Measurements from ENCODE around the gene GALNS. TPM values are rescaled to one million over a fixed set of nuclear protein-coding genes. Genes with fewer than 3 reads are reported as not detected.

Gene GALNS
- total and polyA plus RNA-seq, 2 donors (not counting 1 experiment from before 2014, with no cell fraction given) = 45.5 to 68.4 TPM

- TF ChIP-seq CTCF (IDR thresholded peaks at IDR 0.05) (no peak), EZH2 (IDR thresholded peaks at IDR 0.05; ENCODE audit: borderline replicate concordance, insufficient read depth, low read depth, low read length, poor library complexity, severe bottlenecking) (no peak)
- Mint-ChIP-seq H3K4me3 (no peak overlapping the region), H3K27ac (no peak overlapping the region), H3K27me3 (no peaks in the 10 kb centered on the region), H3K9me3 (ENCODE audit: insufficient read depth) (no peaks in the 10 kb centered on the region), H3K4me1 (peaks cover 11% of the 10 kb centered on the region)
- Histone ChIP-seq H3K4me2 (replicated peaks; ENCODE audit: low read depth, low read length, poor library complexity, severe bottlenecking) (no peak overlapping the region), H3K9ac (ENCODE audit: low read length) (no peak overlapping the region), H3K27ac (ENCODE audit: low read length in 2 of 2) (no peak overlapping the region), H4K20me1 (ENCODE audit: control insufficient read depth, insufficient read depth, low read length, poor library complexity, severe bottlenecking) (peaks cover 13% of the 10 kb centered on the region), H3K36me3 (replicated peaks in 1 of 2; ENCODE audit: control extremely low read depth in 1 of 2, control insufficient read depth in 1 of 2, extremely low read depth in 1 of 2, insufficient read depth in 2 of 2, low read length in 1 of 2) (peaks cover 0 to 2% of the 10 kb centered on the region in 2 experiments), H3K79me2 (ENCODE audit: control insufficient read depth, insufficient read depth, low read length) (peaks cover 13% of the 10 kb centered on the region), H3K4me3 (ENCODE audit: control extremely low read depth in 1 of 5, extremely low read depth in 1 of 5, insufficient read depth in 1 of 5, low read depth in 2 of 5, low read length in 4 of 5) (no peak overlapping the region), H2AFZ (ENCODE audit: insufficient read depth, low read depth, low read length, poor library complexity, severe bottlenecking) (no peak overlapping the region), H3K4me1 (ENCODE audit: control insufficient read depth in 2 of 2, insufficient read depth in 2 of 2, low read length in 2 of 2) (peaks cover 8 to 24% of the 10 kb centered on the region in 2 donors), H3K9me3 (ENCODE audit: control extremely low read depth in 1 of 3, control insufficient read depth in 2 of 3, insufficient read depth in 1 of 3, low read length in 2 of 3) (no peaks in the 10 kb centered on the region), H3K27me3 (replicated peaks in 1 of 4; ENCODE audit: control extremely low read depth in 1 of 4, control insufficient read depth in 3 of 4, insufficient read depth in 4 of 4, low read length in 3 of 4) (no peaks in the 10 kb centered on the region)
- ChIA-PET CTCF (interaction anchor here (0.6 to 4.3 kb wide), 11 partner anchors 13 to 402 kb away, joined by 3 to 19 read pairs (median 5); partner anchors contain the start of genes CYBA, GALNS, TRAPPC2L and ZNF778), POLR2A (interaction anchor here (1.3 kb wide), 1 partner anchor 402 kb away, joined by 3 read pairs; the partner anchor contains the start of gene ZNF778)
- no peak for DNase-seq
- WGBS (ENCODE audit: insufficient coverage) = 99% methylated on average over 8 of the region's 10 CpGs
- ATAC-seq (ENCODE audit: low read depth) = no peak
- intact Hi-C loops (cut with micrococcal nuclease) = no loop called here
Measured at GRCh38 chr16:88815227-88815626, 41.5 kb downstream of the GALNS start.

- Mint-ChIP-seq H3K27me3 (no peaks in the 10 kb centered on the region), H3K4me1 (peaks cover 17% of the 10 kb centered on the region), H3K9me3 (ENCODE audit: insufficient read depth) (no peaks in the 10 kb centered on the region), H3K27ac (no peak overlapping the region), H3K4me3 (peak overlapping the region; percentile 46)
- Histone ChIP-seq H4K20me1 (ENCODE audit: control insufficient read depth, insufficient read depth, low read length, poor library complexity, severe bottlenecking) (peaks cover 23% of the 10 kb centered on the region), H3K36me3 (replicated peaks in 1 of 2; ENCODE audit: control extremely low read depth in 1 of 2, control insufficient read depth in 1 of 2, extremely low read depth in 1 of 2, insufficient read depth in 2 of 2, low read length in 1 of 2) (peaks cover 0 to 12% of the 10 kb centered on the region in 2 experiments), H3K9ac (ENCODE audit: low read length) (no peak overlapping the region), H3K4me3 (ENCODE audit: control extremely low read depth in 1 of 5, extremely low read depth in 1 of 5, insufficient read depth in 1 of 5, low read depth in 2 of 5, low read length in 4 of 5) (no peak overlapping the region), H3K27me3 (replicated peaks in 1 of 4; ENCODE audit: control extremely low read depth in 1 of 4, control insufficient read depth in 3 of 4, insufficient read depth in 4 of 4, low read length in 3 of 4) (no peaks in the 10 kb centered on the region), H3K27ac (ENCODE audit: low read length in 2 of 2) (no peak overlapping the region), H2AFZ (ENCODE audit: insufficient read depth, low read depth, low read length, poor library complexity, severe bottlenecking) (no peak overlapping the region), H3K4me2 (replicated peaks; ENCODE audit: low read depth, low read length, poor library complexity, severe bottlenecking) (no peak overlapping the region), H3K79me2 (ENCODE audit: control insufficient read depth, insufficient read depth, low read length) (peaks cover 15% of the 10 kb centered on the region), H3K4me1 (ENCODE audit: control insufficient read depth in 2 of 2, insufficient read depth in 2 of 2, low read length in 2 of 2) (peaks cover 11 to 27% of the 10 kb centered on the region in 2 donors), H3K9me3 (ENCODE audit: control extremely low read depth in 1 of 3, control insufficient read depth in 2 of 3, insufficient read depth in 1 of 3, low read length in 2 of 3) (no peaks in the 10 kb centered on the region)
- ChIA-PET POLR2A (no interaction called here), CTCF (interaction anchor here (1.4 to 3.9 kb wide), 6 partner anchors 33 to 475 kb away, joined by 3 to 21 read pairs (median 6); partner anchors contain the start of genes GALNS and TRAPPC2L)
- DNase-seq = no peak
- WGBS (ENCODE audit: insufficient coverage) = 88% methylated on average over 12 of the region's 13 CpGs
- TF ChIP-seq EZH2 (IDR thresholded peaks at IDR 0.05; ENCODE audit: borderline replicate concordance, insufficient read depth, low read depth, low read length, poor library complexity, severe bottlenecking) = no peak
- TF ChIP-seq CTCF (IDR thresholded peaks at IDR 0.05) = no peak
- intact Hi-C loops (cut with micrococcal nuclease) = no loop called here
- ATAC-seq (ENCODE audit: low read depth) = no peak
Measured at GRCh38 chr16:88814144-88814502, 42.6 kb downstream of the GALNS start.

Data from B cell (primary cell).